ENCODE results near the gene XYLT1. TPM values are rescaled to one million over a fixed set of nuclear protein-coding genes. Genes with fewer than 3 reads are reported as not detected.

The XYLT1 gene
- total and polyA plus RNA-seq, 7 donors: 0.67 to 2.5 (median 1.7) TPM

- 72 to 81% (median 74%) methylated on average over 7 of the region's 7 CpGs for WGBS, 3 donors
- H3K4me1 ChIP-seq: no peaks in the 10 kb centered on the region
- no peaks in the 10 kb centered on the region for H3K27me3 ChIP-seq (ENCODE audit: insufficient read depth in 3 of 3, low read length in 2 of 3)
- TF ChIP-seq CTCF (IDR thresholded peaks at IDR 0.05): no peak
- H3K9me3 ChIP-seq: no peaks in the 10 kb centered on the region
- H3K4me3 ChIP-seq: no peak overlapping the region
- H3K36me3 ChIP-seq (ENCODE audit: insufficient read depth in 1 of 2, low read depth in 1 of 2): no peaks in the 10 kb centered on the region
- no peak for DNase-seq
- no peak for ATAC-seq
- no peak overlapping the region for H3K27ac ChIP-seq
- intact Hi-C loops (cut with DNase I): no loop called here
These were observed 286.7 kb downstream of the XYLT1 start for GRCh38 chr16:17184026-17184425.

DNA sequence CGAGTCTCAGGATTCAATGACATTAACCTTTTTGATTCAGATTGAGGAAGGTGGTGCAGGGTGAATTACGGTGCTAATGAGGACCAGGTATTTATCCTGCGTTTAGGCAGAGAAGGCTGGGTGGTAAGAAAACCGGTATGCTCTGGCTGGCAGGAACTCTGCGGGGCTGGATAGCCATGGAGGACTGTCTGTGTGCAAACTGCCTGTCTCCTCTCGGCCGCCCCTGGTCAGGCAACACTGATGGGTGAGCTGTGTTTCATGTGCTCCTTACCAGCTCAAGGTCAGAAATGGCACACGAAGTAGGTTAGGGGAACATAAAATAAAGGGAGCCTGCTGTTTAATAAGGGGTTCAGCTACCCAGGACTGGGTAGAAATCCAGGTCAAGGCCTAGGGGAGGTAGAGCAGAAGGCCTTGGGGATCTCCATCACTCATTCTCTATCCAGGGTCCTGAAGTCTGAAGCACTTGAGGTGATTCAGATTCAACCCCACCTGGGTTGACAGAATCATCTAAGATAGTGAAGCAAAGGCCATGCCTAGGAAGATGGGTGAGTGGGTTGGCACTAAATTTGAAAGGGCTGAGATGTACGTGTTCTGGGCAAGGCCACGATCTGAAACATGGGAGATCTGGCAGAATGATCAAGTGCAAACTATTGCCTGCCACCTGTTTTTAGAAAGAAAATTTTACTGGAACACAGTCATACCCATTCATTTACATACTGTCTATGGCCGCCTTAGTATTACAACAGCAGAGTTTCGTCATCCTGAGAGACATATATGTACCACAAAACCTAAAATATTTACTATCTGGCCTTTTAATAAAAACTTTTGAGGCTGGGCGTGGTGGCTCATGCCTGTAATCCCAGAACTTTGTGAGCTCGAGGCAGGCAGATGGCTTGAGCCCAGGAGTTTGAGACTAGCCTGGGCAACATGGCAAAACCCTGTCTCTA is 292.5 kb downstream of the XYLT1 start:
- DNase-seq (no peak), ATAC-seq (no peak)
- Histone ChIP-seq H3K9me3 (no peaks in the 10 kb centered on the region), H3K27me3 (ENCODE audit: insufficient read depth in 3 of 3, low read length in 2 of 3) (no peaks in the 10 kb centered on the region), H3K4me3 (no peak overlapping the region), H3K36me3 (ENCODE audit: insufficient read depth in 1 of 2, low read depth in 1 of 2) (no peaks in the 10 kb centered on the region), H3K4me1 (no peaks in the 10 kb centered on the region), H3K27ac (no peak overlapping the region)
- TF ChIP-seq CTCF (IDR thresholded peaks at IDR 0.05): no peak
- WGBS, 3 donors: 73 to 76% (median 75%) methylated on average over 14 of the region's 14 CpGs
- intact Hi-C loops (cut with DNase I): no loop called here

DNA sequence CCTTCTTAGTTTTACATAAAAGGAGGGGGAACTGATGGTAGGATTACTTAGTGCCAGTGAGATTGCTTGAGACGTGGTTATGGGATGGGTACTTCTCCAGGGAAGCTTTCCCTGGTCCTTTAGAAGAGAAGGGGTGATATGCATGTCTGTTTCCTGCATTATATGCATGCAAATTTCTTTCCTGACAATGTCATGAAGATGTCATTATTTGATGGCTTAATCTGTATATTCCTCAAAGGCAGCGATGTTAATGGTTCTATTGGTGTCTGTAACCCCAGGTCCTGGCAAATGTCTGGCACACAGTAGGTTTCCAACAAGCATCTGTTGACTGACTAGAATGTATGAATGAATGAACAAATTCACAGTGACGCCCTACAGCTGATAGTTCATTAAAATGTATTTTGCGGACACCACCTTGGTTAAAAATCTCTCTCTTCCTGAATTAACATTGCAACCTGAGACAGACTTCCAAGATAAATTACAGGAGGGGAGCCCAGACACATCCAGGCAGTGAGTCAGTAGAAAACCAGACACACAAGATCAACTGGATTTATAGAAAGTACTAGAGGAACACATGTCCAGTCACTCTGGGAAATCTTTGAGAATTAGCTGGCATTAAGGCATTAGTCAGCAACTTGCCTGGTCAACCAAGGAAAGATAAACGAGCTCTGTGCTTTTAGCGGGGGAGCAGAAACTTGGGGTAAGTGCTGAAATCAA is 293.4 kb downstream of the XYLT1 start:
- H3K4me1 ChIP-seq: no peaks in the 10 kb centered on the region
- TF ChIP-seq CTCF (IDR thresholded peaks at IDR 0.05): no peak
- no peaks in the 10 kb centered on the region for H3K36me3 ChIP-seq (ENCODE audit: insufficient read depth in 1 of 2, low read depth in 1 of 2)
- DNase-seq (no peak), ATAC-seq (no peak)
- no peak overlapping the region for H3K27ac ChIP-seq
- intact Hi-C loops (cut with DNase I): no loop called here
- no peaks in the 10 kb centered on the region for H3K9me3 ChIP-seq
- 75 to 80% (median 77%) methylated on average over 6 of the region's 6 CpGs for WGBS, 3 donors
- no peaks in the 10 kb centered on the region for H3K27me3 ChIP-seq (ENCODE audit: insufficient read depth in 3 of 3, low read length in 2 of 3)
- H3K4me3 ChIP-seq: no peak overlapping the region

GRCh38 chr16:17176199-17176598 is 294.6 kb downstream of the XYLT1 start:
- Histone ChIP-seq H3K4me3 (no peak overlapping the region), H3K27me3 (ENCODE audit: insufficient read depth in 3 of 3, low read length in 2 of 3) (no peaks in the 10 kb centered on the region), H3K4me1 (no peaks in the 10 kb centered on the region), H3K27ac (no peak overlapping the region), H3K36me3 (ENCODE audit: insufficient read depth in 1 of 2, low read depth in 1 of 2) (no peaks in the 10 kb centered on the region), H3K9me3 (no peaks in the 10 kb centered on the region)
- TF ChIP-seq CTCF (IDR thresholded peaks at IDR 0.05): no peak
- ATAC-seq: no peak
- intact Hi-C loops (cut with DNase I): no loop called here
- no peak for DNase-seq
- WGBS, 3 donors: 86 to 89% (median 86%) methylated on average over 6 of the region's 6 CpGs

All from psoas muscle (tissue), 8 donors.